H1 (cell line): ENCODE results near the gene RNF144A. TPM values are rescaled to one million over a fixed set of nuclear protein-coding genes. Genes with fewer than 3 reads are reported as not detected.

Experiments
- CTCF ChIA-PET: fragments of 300-600 bp; sonication (Branson Sonifier 250); formaldehyde crosslinking; loops from one replicate; lab custom pipeline; 2021; ENCODE audit not compliant: partially characterized antibody; lab: Charles Lee
- POLR2A ChIA-PET: fragments of 300-600 bp; sonication (Branson Sonifier 250); formaldehyde crosslinking; loops from one replicate; lab custom pipeline; 2021; ENCODE audit warnings: inconsistent platforms; ENCODE audit not compliant: partially characterized antibody; lab: Charles Lee
- DNase-seq, 2 experiments: peaks; one replicate each; pipeline versions ENCODE4 v3.0.0 to v3.0.0-alpha.2; 2010 to 2022; ENCODE audit warnings: low spot score in 2 of 2, low read depth in 1 of 2, mixed read lengths in 1 of 2
- FAIRE-seq: peaks from 2 replicates; lab custom pipeline; 2011; peaks lifted over from hg19 to GRCh38; lab: Jason Lieb, UNC
- H2AFZ ChIP-seq: 2 replicates; pipeline ENCODE4 v1.8.1; 2012; ENCODE audit warnings: low read length, inconsistent platforms
- H2AK5ac ChIP-seq: 2 replicates; pipeline ENCODE4 v1.6.1; 2013; ENCODE audit warnings: low read depth, low read length
- H2BK120ac ChIP-seq: replicated peaks from 2 replicates; pipeline ENCODE3; 2013; ENCODE audit warnings: low read depth, low read length, inconsistent platforms
- H2BK12ac ChIP-seq: 2 replicates; pipeline ENCODE4 v1.6.1; 2013; ENCODE audit warnings: low read depth, low read length
- H2BK15ac ChIP-seq: 2 replicates; pipeline ENCODE4 v1.6.1; 2013; ENCODE audit warnings: low read length
- H2BK20ac ChIP-seq: 2 replicates; pipeline ENCODE4 v1.6.1; 2013; ENCODE audit warnings: low read length
- H2BK5ac ChIP-seq: 2 replicates; pipeline ENCODE4 v1.6.1; 2013; ENCODE audit warnings: low read depth, low read length
- H3K14ac ChIP-seq: 2 replicates; pipeline ENCODE4 v1.6.1; 2013; ENCODE audit warnings: inconsistent platforms; ENCODE audit not compliant: insufficient read length
- H3K18ac ChIP-seq: 2 replicates; pipeline ENCODE4 v1.6.1; 2013; ENCODE audit warnings: low read length; ENCODE audit errors: extremely low read depth
- H3K23ac ChIP-seq: 2 replicates; pipeline ENCODE4 v1.6.1; 2013; ENCODE audit warnings: inconsistent platforms; ENCODE audit not compliant: insufficient read length
- H3K23me2 ChIP-seq: 2 replicates; pipeline ENCODE4 v1.6.1; 2013; ENCODE audit warnings: low read depth, low read length
- H3K27ac ChIP-seq: 2 replicates; pipeline ENCODE4 v1.6.1; 2011; ENCODE audit warnings: low read depth, low read length, inconsistent platforms
- H3K27me3 ChIP-seq, 4 experiments: replicated peaks in 1 of 4; 1 replicate in 1 of 4; 2 replicates in 3 of 4; pipeline versions ENCODE4 v1.6.1 to v1.8.1; 2011 to 2013; ENCODE audit warnings: low read length in 3 of 4, mild to moderate bottlenecking in 3 of 4, inconsistent platforms in 2 of 4, mixed read lengths in 2 of 4, moderate library complexity in 1 of 4; ENCODE audit not compliant: control insufficient read depth in 3 of 4, insufficient read depth in 3 of 4; ENCODE audit errors: extremely low read depth in 1 of 4
- H3K36me3 ChIP-seq, 4 experiments: 2 replicates each; pipeline versions ENCODE4 v1.6.1 to v1.8.1; 2011 to 2013; ENCODE audit warnings: mild to moderate bottlenecking in 4 of 4, low read length in 3 of 4, moderate library complexity in 2 of 4, control low read depth in 1 of 4, inconsistent platforms in 1 of 4; ENCODE audit not compliant: insufficient read depth in 4 of 4, control insufficient read depth in 2 of 4
- H3K4ac ChIP-seq: replicated peaks from 2 replicates; pipeline ENCODE3; 2013; ENCODE audit warnings: low read length, low read depth, mixed read lengths, inconsistent platforms; ENCODE audit not compliant: insufficient read length
- H3K4me1 ChIP-seq, 4 experiments: replicated peaks in 1 of 4; 1 replicate in 1 of 4; 2 replicates in 3 of 4; pipeline versions ENCODE4 v1.6.1 to v1.8.1; 2011 to 2013; ENCODE audit warnings: low read length in 3 of 4, inconsistent platforms in 2 of 4, mixed read lengths in 1 of 4; ENCODE audit not compliant: insufficient read depth in 4 of 4, control insufficient read depth in 3 of 4
- H3K4me2 ChIP-seq, 2 experiments: 2 replicates each; pipeline versions ENCODE4 v1.6.1 to v1.8.1; 2011 to 2013; ENCODE audit warnings: low read depth in 2 of 2, low read length in 2 of 2, control low read depth in 1 of 2, inconsistent platforms in 1 of 2, mild to moderate bottlenecking in 1 of 2; ENCODE audit not compliant: insufficient read depth in 1 of 2
- H3K4me3 ChIP-seq, 4 experiments: fragments of 200-600, 300-600 bp in 1 of 4; sonication (generic), shearing (Covaris generic), sonication (Bioruptor Twin) in 1 of 4; 2 replicates each; pipeline versions ENCODE4 v1.5.1 to v1.8.1; 2011 to 2016; ENCODE audit warnings: low read length in 4 of 4, low read depth in 3 of 4, control low read depth in 2 of 4, inconsistent platforms in 2 of 4, mild to moderate bottlenecking in 2 of 4, mixed read lengths in 1 of 4, moderate library complexity in 1 of 4; ENCODE audit not compliant: insufficient read depth in 2 of 4; ENCODE audit errors: extremely low read depth in 1 of 4
- H3K56ac ChIP-seq: replicated peaks from 2 replicates; pipeline ENCODE3; 2013; ENCODE audit warnings: low read depth, mild to moderate bottlenecking, mixed read lengths, low read length, inconsistent platforms; ENCODE audit not compliant: insufficient read length
- H3K79me1 ChIP-seq: 2 replicates; pipeline ENCODE4 v1.6.1; 2013; ENCODE audit warnings: low read depth, low read length, control low read depth
- H3K79me2 ChIP-seq, 2 experiments: 2 replicates each; pipeline versions ENCODE4 v1.6.1 to v1.8.1; 2012 to 2013; ENCODE audit warnings: low read length in 2 of 2, mild to moderate bottlenecking in 2 of 2, inconsistent platforms in 1 of 2; ENCODE audit not compliant: insufficient read depth in 2 of 2, control insufficient read depth in 1 of 2
- H3K9ac ChIP-seq, 4 experiments: replicated peaks in 1 of 4; 1 replicate in 1 of 4; 2 replicates in 3 of 4; pipeline versions ENCODE4 v1.6.1 to v1.8.1; 2011 to 2013; ENCODE audit warnings: low read depth in 3 of 4, low read length in 3 of 4, control low read depth in 2 of 4, mild to moderate bottlenecking in 2 of 4, moderate library complexity in 2 of 4, inconsistent platforms in 1 of 4; ENCODE audit errors: extremely low read depth in 1 of 4
- H3K9me3 ChIP-seq, 2 experiments: 2 replicates each; pipeline versions ENCODE4 v1.6.1 to v1.8.1; 2012 to 2013; ENCODE audit warnings: mild to moderate bottlenecking in 2 of 2, moderate library complexity in 2 of 2, control low read depth in 1 of 2, inconsistent platforms in 1 of 2, low read depth in 1 of 2, low read length in 1 of 2, mixed read lengths in 1 of 2; ENCODE audit not compliant: insufficient read depth in 2 of 2
- H4K20me1 ChIP-seq, 2 experiments: replicated peaks in 1 of 2; 2 replicates each; pipeline versions ENCODE3 to v1.8.1; 2011 to 2013; ENCODE audit warnings: inconsistent platforms in 2 of 2, low read length in 2 of 2, mild to moderate bottlenecking in 1 of 2; ENCODE audit not compliant: insufficient read depth in 2 of 2, control insufficient read depth in 1 of 2
- H4K5ac ChIP-seq: 2 replicates; pipeline ENCODE4 v1.6.1; 2013; ENCODE audit warnings: low read length, low read depth, mixed read lengths, inconsistent platforms; ENCODE audit not compliant: insufficient read length
- H4K8ac ChIP-seq: 2 replicates; pipeline ENCODE4 v1.8.0; 2013; ENCODE audit warnings: mild to moderate bottlenecking, moderate library complexity, low read length, inconsistent platforms; ENCODE audit not compliant: insufficient read depth; ENCODE audit errors: extremely low read depth
- H4K91ac ChIP-seq: replicated peaks from 2 replicates; pipeline ENCODE3; 2013; ENCODE audit warnings: low read length, mixed read lengths, inconsistent platforms; ENCODE audit not compliant: insufficient read length
- BRCA1 ChIP-seq: IDR thresholded peaks from 2 replicates; pipeline ENCODE4 v1.6.1; 2012; ENCODE audit warnings: low read depth, low read length, improper control_type of control experiment
- CBX5 ChIP-seq: fragments of 300-800, 300-1000 bp; sonication (generic); IDR thresholded peaks from 2 replicates; pipeline ENCODE4 v1.7.1; 2016; ENCODE audit warnings: antibody characterized with exemption, low read length, low read depth
- KDM1A ChIP-seq: fragments of 200-600, 300-600 bp; sonication (generic); IDR thresholded peaks from 2 replicates; pipeline ENCODE4 v1.7.1; 2016; ENCODE audit warnings: mild to moderate bottlenecking, low read length, borderline replicate concordance
- KDM5A ChIP-seq: fragments of 200-600 bp; IDR thresholded peaks from 2 replicates; pipeline ENCODE4 v1.7.1; 2012; ENCODE audit warnings: mild to moderate bottlenecking, low read length, inconsistent platforms, mixed read lengths
- NRF1 ChIP-seq: IDR thresholded peaks from 2 replicates; pipeline ENCODE4 v1.6.1; 2011; ENCODE audit warnings: mild to moderate bottlenecking, low read depth, low read length, improper control_type of control experiment
- POLR2AphosphoS5 ChIP-seq: IDR thresholded peaks from 2 replicates; pipeline ENCODE4 v1.6.1; 2011; ENCODE audit warnings: low read depth, low read length
- RBBP5 ChIP-seq: IDR thresholded peaks from 2 replicates; pipeline ENCODE4 v1.7.1; 2012; ENCODE audit warnings: low read depth, mild to moderate bottlenecking, inconsistent platforms, low read length, moderate library complexity, borderline replicate concordance
- RNF2 ChIP-seq: fragments of 200-900, 300-1000 bp; sonication (generic); IDR thresholded peaks from 2 replicates; pipeline ENCODE4 v1.7.1; 2016; ENCODE audit warnings: borderline replicate concordance, low read depth, mild to moderate bottlenecking, antibody characterized with exemption, low read length; ENCODE audit not compliant: poor library complexity, severe bottlenecking; ENCODE audit errors: missing control alignments
- SP1 ChIP-seq: IDR thresholded peaks from 2 replicates; pipeline ENCODE4 v1.6.1; 2011; ENCODE audit warnings: low read depth, low read length
- SUZ12 ChIP-seq: fragments of 200-600 bp; sonication (generic); IDR thresholded peaks from 2 replicates; pipeline ENCODE4 v1.6.1; 2012; ENCODE audit warnings: mild to moderate bottlenecking, inconsistent platforms, low read length, moderate library complexity, mixed read lengths
- WGBS, 2 experiments: shearing (Covaris generic) in 1 of 2; methylation state at CpG; one replicate each; pipeline versions ENCODE4 v1.1.6 to v1.1.7; 2013 to 2015; ENCODE audit warnings: low lambda C conversion rate in 2 of 2, mixed read lengths in 2 of 2, inconsistent platforms in 1 of 2, low coverage in 1 of 2, missing lambda C conversion rate in 1 of 2; ENCODE audit not compliant: insufficient replicate concordance in 2 of 2, insufficient coverage in 1 of 2, insufficient read length in 1 of 2; ENCODE audit errors: extremely low coverage in 1 of 2, missing lambda C conversion rate in 1 of 2; 5-methylcytosine and 5-hydroxymethylcytosine counted together
- polyA plus RNA-seq, 7 experiments: library from polyadenylated mRNA; depleted of rRNA in 3 of 7; stranded (reverse) in 5 of 7; unstranded in 2 of 7; fragments of >200 nt in 5 of 7; fragments of 200-250 nt in 2 of 7; gene quantifications; 1 replicate in 5 of 7; 2 replicates in 1 of 7; 4 replicates in 1 of 7; pipeline versions ENCODE4 v1.2.1 to v1.2.3, GENCODE V29; 2011 to 2013; ENCODE audit warnings: missing spikeins in 2 of 7, mixed read lengths in 2 of 7
- total RNA-seq: library from RNA; stranded (reverse); fragmentation: NEBNext Ultra II Directional; extraction: Animal tissue kit (Norgen Biotek cat#: 25700); gene quantifications from 2 replicates; pipeline ENCODE4 v1.2.1, GENCODE V29; 2021

Gene RNF144A
- total and polyA plus RNA-seq, 2 of the 8 experiments (the other 6 are each of a cell fraction or from before 2014, with no cell fraction given): 14.0 to 15.0 TPM

DNA sequence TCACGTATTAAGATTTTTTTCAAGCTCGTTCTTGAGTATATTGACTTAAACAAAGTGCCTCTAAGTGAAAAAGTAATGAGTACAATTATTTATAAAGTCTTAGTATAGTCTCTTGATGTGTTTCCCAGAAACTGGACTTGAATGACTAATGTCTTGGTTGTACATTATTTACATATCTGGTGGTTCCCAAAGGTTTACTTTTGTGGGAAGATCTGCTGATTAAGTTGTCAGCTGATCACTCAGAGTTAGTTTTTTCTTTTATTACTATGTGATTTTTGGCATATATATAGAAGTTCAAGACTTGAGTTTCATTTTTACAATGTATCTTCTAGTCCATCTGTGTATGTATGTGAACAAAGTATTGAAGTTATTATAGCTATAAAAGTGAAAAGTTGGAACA, 29.5 kb downstream of the RNF144A start:
- H2BK5ac ChIP-seq: no peak overlapping the region
- H2BK120ac ChIP-seq: no peak overlapping the region
- H3K27me3 ChIP-seq: no peaks in the 10 kb centered on the region
- no peak overlapping the region for H3K14ac ChIP-seq
- no peaks in the 10 kb centered on the region for H3K9me3 ChIP-seq
- no peaks in the 10 kb centered on the region for H3K23me2 ChIP-seq
- DNase-seq (no peak), FAIRE-seq (no peak)
- 0 out of 2 replicates have a peak, but pooled peaks cover 2% of the 10 kb centered on the region for H3K79me1 ChIP-seq
- no peak overlapping the region for H4K5ac ChIP-seq
- no peak overlapping the region for H2AK5ac ChIP-seq
- CTCF ChIA-PET: interaction anchor here (0.8 to 1.8 kb wide), 3 partner anchors 50 to 98 kb away, joined by 3 to 6 read pairs (median 4); no protein-coding TSS in a partner anchor
- H2BK15ac ChIP-seq: no peak overlapping the region
- H2AFZ ChIP-seq: no peak overlapping the region
- no peak overlapping the region for H4K8ac ChIP-seq
- no peak overlapping the region for H3K4ac ChIP-seq
- no peak overlapping the region for H3K4me2 ChIP-seq
- TF ChIP-seq SP1 (no peak), KDM1A (no peak), CBX5 (no peak), RBBP5 (no peak), KDM5A (no peak), BRCA1 (no peak), RNF2 (no peak), POLR2AphosphoS5 (no peak), NRF1 (no peak), SUZ12 (no peak)
- H3K9ac ChIP-seq: no peak overlapping the region
- H3K36me3 ChIP-seq: no peaks in the 10 kb centered on the region; a peak in 1 of 8 replicates
- no peak overlapping the region for H2BK20ac ChIP-seq
- H3K4me1 ChIP-seq: no peaks in the 10 kb centered on the region
- H3K23ac ChIP-seq: no peak overlapping the region
- peaks cover 0 to 3% of the 10 kb centered on the region in 2 experiments for H4K20me1 ChIP-seq
- no peaks in the 10 kb centered on the region for H3K79me2 ChIP-seq
- H3K56ac ChIP-seq: no peak overlapping the region
- POLR2A ChIA-PET: no interaction called here
- H2BK12ac ChIP-seq: no peak overlapping the region
- no peak overlapping the region for H3K4me3 ChIP-seq
- H3K18ac ChIP-seq: no peak overlapping the region
- H4K91ac ChIP-seq: no peak overlapping the region
- no peak overlapping the region for H3K27ac ChIP-seq
- WGBS, 2 experiments: 89% methylated on average over 2 of the region's 2 CpGs; no CpG with 5 or more reads in 1 of the 2 experiments
